Measurements from ENCODE around the gene NDUFB6.

DNA sequence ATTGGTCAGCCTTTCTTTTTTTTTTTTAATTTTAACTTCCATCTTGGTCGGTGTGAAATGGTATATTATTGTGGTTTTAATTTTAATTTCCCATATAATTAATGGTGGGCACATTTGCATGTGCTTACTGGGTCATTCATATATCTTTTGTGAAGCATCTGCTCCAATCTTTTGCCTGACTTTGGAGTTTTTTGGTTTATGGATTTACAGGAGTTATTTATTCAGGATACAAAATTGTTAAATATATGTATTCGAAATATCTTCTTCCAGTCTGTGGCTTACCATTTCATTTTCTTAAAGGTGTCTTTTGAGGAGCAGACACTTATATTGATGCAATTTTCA is 46.3 kb downstream of the NDUFB6 start:
- no peak for TF ChIP-seq EZH2 (IDR thresholded peaks at IDR 0.05; ENCODE audit: low read depth)
- TF ChIP-seq, protein P1, sequence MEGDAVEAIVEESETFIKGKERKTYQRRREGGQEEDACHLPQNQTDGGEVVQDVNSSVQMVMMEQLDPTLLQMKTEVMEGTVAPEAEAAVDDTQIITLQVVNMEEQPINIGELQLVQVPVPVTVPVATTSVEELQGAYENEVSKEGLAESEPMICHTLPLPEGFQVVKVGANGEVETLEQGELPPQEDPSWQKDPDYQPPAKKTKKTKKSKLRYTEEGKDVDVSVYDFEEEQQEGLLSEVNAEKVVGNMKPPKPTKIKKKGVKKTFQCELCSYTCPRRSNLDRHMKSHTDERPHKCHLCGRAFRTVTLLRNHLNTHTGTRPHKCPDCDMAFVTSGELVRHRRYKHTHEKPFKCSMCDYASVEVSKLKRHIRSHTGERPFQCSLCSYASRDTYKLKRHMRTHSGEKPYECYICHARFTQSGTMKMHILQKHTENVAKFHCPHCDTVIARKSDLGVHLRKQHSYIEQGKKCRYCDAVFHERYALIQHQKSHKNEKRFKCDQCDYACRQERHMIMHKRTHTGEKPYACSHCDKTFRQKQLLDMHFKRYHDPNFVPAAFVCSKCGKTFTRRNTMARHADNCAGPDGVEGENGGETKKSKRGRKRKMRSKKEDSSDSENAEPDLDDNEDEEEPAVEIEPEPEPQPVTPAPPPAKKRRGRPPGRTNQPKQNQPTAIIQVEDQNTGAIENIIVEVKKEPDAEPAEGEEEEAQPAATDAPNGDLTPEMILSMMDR (conservative IDR thresholded peaks at IDR 0.05): peak; percentile 13; the same call in 1 of the 2 replicates

Measured in PC-9 (cell line).